Panc1 (cell line): ENCODE results near the gene SIAH3.
"Not testable (repeated sequence)": the region's sequence is repeated elsewhere in the genome, so short reads cannot be mapped to it uniquely, and the experiment has no call there.

ENCODE experiments used
- POLR2AphosphoS5 ChIP-seq: IDR thresholded peaks from 2 replicates; pipeline ENCODE4 v1.6.1; 2012; ENCODE audit warnings: mild to moderate bottlenecking, low read depth, low read length, moderate library complexity
- SIN3A ChIP-seq: IDR thresholded peaks from 2 replicates; pipeline ENCODE4 v1.6.1; 2012; ENCODE audit warnings: low read depth, mild to moderate bottlenecking, low read length, moderate library complexity, borderline replicate concordance; ENCODE audit not compliant: insufficient read depth
- TF ChIP-seq, protein P1 (sequence below): fragments of 450-650 bp; IDR thresholded peaks from 2 replicates; pipeline ENCODE4 v1.5.1; 2017; ENCODE audit warnings: mild to moderate bottlenecking

DNA sequence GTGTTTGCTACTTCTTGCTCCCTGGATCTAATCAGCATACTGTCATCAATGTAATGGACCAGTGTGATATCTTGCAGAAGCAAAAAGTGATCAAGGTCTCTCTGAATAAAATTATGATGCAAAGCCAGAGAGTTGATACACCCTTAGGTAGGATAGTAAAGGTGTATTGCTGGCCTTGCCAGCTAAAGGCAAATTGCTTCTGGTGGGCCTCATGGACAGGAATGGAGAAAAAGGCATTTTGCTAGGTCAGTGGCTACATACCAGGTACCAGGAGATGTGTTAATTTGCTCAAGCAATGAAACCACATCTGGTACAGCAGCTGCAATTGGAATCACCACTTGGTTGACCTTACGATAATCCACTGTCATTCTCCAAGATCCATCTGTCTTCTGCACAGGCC is 95.1 kb downstream of the SIAH3 start:
- TF ChIP-seq, protein P1, sequence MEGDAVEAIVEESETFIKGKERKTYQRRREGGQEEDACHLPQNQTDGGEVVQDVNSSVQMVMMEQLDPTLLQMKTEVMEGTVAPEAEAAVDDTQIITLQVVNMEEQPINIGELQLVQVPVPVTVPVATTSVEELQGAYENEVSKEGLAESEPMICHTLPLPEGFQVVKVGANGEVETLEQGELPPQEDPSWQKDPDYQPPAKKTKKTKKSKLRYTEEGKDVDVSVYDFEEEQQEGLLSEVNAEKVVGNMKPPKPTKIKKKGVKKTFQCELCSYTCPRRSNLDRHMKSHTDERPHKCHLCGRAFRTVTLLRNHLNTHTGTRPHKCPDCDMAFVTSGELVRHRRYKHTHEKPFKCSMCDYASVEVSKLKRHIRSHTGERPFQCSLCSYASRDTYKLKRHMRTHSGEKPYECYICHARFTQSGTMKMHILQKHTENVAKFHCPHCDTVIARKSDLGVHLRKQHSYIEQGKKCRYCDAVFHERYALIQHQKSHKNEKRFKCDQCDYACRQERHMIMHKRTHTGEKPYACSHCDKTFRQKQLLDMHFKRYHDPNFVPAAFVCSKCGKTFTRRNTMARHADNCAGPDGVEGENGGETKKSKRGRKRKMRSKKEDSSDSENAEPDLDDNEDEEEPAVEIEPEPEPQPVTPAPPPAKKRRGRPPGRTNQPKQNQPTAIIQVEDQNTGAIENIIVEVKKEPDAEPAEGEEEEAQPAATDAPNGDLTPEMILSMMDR, result not testable (repeated sequence)
- TF ChIP-seq POLR2AphosphoS5, SIN3A: not testable (repeated sequence)
